GM18526 (cell line): ENCODE data around the gene ADM5.
A peak's percentile ranks its signal among the peaks of the same experiment; 100 is the strongest.

ENCODE experiments used
- POLR2A ChIP-seq: IDR thresholded peaks from 3 replicates; pipeline ENCODE4 v1.6.1; 2011; ENCODE audit not compliant: insufficient read length; ENCODE audit errors: extremely low read depth

The ADM5 gene

DNA sequence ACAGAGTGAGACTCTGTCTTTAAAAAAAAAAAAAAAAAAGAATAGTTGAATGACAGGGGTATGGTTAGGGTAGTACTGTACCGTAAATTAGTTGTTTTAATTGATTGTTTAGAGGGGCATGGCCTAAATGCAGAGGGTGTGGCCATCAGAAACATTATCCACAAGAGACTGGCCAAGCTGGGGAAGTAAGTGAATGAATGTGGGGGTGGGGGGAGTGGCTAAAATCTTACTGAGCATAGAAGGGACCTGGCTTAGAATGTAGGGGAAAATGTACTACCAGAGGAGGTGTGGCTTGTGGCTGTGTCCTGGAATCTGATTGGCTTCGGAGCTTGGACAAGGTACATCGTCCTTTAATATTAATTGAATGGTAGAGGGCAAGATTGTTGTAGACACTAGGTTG is 19.9 kb upstream of the ADM5 start:
- TF ChIP-seq POLR2A, result no peak

DNA sequence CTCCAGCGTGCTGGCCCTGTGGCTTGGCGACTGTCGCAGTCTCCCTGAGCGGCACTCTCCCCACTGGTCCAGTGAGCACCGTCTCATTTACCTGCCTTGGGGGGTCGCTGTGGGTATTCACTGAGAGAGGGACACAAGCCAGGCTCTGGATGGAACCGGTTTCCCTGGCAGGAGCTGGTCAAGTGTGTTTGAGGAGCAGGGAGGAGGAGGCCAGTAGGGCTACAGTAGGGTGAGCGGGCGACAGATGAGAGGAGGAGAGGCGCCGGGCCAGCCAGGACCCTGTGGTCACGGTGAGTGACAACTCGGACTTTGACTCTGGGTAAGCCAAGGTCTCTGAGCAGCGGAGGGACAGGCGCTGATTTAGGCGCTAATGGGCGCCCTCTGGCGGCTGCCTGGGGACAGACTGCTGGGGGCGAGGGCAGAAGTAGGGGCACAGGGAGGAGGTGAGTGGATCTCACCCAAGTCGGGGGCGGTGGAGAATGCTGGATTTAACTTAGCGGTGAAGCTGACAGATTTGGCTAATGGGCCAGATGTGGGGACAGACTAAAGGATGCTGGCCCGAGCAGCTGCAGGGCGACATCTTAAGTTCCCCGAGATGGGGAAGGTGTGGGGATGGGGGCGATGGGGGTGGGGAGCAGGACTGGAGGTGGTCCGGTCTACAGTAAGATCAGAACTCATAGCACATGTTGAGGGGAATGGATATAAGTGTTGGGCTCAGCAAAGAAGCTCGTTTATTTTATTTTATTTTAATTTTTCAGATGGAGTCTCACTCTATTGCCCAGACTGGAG is 17.1 kb upstream of the ADM5 start:
- TF ChIP-seq POLR2A, result no peak

DNA sequence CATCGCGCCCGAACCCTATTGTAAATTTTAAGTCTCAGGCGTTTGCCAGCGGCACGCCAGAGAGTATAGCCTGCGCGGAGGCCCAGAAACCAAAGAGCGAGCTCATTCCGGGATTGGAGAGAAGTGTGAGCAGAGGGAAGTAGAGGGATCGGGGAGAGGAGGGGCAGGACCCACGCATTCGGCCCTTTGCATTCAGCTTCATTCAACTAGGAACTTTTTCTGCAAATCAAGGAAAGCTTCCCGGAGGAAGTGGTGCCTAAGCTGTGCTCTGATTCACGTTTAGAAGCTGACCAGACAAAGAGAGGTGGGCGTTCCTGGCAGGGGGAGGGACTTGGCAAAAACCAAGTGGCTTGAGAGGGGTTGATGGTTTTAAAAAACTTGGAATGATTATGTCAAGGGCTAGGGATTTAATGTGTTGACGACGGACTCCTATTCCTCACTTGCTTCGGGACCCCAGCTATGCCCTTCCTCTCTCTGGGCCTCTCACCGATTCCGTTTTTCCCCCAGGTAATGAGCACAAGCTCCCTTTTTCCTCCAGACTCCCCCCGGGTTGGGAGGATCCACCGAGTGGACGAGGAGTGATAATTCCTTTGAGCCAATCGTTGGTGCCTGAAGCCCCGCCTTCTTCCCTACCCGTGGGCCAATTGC is 13.1 kb upstream of the ADM5 start:
- TF ChIP-seq POLR2A, result peak; percentile 90

DNA sequence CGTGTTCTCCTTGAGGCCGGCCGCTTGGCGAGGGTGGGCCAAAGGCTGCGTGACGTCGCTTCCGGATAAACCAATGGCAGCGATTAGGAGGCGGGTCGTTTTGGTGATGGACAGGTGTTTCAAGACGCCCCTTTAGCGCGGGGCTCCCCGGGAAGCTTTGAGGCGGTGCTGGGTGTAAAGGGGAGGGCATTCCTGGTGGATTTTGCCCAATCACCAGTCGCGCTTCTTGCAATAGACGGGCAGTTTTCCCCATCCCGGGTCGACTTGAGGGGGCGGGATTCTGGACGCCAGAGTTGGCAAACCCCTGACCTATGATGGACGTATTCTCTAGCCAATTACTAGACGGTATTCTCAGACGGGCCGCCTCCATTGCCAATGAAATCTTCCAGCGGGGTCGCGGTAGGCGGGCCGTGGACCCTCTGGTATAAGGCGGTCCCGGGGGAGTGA is 12.6 kb upstream of the ADM5 start:
- TF ChIP-seq POLR2A, result no peak

DNA sequence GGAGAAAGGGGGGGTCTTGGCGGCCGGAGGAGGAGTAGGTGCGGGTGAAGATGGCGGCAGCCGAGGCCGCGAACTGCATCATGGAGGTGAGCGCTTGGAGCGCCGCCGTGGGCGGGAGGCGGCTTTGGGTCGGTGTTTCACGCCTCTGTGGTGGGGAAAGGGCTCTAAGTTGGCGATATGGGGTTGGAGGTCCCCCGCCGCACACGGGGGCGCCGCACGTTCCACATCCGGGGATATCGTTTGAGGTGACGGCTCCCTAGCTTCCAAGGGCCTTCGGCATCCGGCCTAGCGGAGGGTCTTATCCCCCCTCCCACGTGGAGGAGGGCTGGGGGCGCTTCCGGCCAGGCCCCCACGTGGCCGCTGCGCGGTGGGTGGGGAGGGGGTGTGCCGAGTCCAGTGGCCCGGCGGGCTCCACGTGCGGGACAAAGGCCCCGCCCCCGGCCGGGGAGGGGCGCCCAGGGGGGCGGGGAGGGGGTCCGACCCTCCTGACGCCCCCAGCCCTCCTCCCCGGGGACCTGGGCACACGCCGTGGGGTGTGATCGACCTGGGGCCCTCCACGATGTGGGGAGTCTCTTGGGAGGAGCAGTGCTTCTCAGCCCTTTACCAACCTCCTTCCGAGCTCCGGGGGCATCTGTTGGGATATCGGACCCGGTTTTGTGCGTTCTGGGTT is 12.0 kb upstream of the ADM5 start, which contains the start of gene PRMT1:
Gene PRMT1 (plus strand): TSS at position 41 of the 670 bp plus-strand sequence. CDS start 10 bp downstream, at position 51.
- TF ChIP-seq POLR2A, result peak; percentile 88

DNA sequence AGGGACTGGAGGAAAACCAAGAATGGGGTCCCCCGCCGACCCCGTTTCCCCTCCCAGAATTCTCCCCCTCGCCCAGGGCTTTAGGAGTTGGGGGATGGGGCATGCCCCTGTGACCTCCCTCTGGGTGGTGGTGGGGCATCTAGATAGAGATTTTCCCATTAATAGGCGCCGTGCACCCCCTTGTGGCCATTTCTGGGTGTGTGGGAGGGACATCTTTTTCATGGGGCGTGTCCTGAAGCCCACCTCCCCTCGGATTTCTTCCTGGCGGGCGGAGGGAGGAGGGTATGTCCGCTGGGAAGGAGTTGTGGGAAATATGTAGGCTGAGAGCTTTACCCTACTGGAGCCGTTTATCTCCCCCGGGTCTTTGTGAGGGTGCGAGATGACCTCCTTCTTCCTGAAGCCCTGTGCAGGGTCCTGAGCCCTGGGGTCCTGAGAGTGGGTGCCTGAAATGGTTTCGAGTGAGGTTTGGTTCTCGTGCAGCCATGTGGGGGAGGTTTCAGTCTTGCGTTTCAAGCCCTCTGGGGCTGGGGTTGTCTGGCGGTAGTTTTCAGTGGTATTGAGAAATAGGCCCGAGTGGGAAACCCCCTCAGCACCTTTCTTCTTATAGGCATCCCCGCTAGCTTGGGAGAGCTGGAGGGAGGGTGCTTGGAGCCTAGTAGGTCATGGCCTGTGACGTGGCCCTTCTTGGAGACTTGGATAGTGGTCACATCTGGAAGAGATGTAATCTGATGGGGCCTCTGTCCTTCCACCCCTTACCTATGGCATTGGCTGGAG is 11.3 kb upstream of the ADM5 start:
- TF ChIP-seq POLR2A, result peak; percentile 40

DNA sequence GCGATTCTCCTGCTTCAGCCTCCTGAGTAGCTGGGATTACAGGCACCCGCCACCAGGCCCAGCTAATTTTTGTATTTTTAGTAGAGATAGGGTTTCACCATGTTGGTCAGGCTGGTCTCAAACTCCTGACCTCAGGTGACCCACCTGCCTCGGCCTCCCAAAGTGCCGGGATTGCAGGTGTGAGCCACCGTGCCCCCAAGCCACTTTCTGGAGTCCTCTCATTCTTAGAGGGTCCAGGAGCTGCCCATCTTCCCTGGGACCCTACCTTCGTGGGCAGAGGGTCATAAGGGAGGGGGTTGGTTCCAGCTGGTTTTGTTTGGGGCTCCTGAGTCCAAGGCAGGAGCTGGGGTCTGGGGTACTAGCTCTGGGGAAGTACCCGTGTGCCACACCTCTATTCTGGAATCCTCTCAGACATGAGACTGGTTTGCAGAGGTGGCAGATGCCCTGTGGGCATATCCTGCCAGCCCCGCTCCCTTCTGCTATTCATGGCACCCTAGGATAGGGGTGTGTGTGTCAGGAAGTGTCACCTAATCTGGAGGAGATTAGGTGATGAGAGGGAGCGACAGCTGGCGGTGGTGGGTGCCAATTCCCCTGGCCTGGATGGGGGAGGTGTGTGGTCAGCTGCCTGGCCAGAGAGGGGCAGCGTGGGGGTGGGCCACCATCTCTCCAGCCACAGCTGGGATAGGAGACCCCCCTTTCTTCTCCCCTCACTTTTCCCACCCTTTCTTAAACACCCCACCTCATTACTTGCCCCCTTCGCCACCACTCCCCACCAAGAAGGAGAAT is 10.2 kb upstream of the ADM5 start:
- no peak for TF ChIP-seq POLR2A

DNA sequence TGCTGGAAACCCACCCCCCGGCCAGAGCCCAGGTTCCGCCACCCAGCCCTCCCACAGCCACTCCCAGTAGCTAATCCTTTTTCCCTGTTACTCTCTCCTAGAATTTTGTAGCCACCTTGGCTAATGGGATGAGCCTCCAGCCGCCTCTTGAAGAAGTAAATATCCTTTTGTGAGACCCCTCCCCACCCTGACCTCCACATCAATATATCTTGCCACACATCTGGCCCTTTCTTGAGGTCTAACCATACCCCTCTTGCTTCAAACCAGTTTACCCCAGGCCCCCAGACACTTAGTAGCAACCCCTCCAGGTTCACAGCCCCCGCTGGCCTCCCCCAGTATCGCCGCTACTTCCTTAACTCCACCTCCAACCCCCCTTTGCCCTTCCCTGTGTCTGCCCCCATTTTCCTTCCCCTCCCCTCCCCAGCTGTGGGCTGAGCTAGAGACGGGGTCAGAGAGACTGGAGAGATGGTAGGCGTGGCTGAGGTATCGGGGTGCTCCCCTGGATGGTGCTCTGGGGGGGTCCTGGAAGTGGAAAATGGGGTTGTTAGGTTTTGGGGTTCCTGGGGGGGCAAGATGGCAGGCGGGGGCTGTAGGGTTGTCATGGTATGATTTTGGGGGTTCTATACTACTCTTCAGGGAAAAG is 9.5 kb upstream of the ADM5 start:
- no peak for TF ChIP-seq POLR2A

DNA sequence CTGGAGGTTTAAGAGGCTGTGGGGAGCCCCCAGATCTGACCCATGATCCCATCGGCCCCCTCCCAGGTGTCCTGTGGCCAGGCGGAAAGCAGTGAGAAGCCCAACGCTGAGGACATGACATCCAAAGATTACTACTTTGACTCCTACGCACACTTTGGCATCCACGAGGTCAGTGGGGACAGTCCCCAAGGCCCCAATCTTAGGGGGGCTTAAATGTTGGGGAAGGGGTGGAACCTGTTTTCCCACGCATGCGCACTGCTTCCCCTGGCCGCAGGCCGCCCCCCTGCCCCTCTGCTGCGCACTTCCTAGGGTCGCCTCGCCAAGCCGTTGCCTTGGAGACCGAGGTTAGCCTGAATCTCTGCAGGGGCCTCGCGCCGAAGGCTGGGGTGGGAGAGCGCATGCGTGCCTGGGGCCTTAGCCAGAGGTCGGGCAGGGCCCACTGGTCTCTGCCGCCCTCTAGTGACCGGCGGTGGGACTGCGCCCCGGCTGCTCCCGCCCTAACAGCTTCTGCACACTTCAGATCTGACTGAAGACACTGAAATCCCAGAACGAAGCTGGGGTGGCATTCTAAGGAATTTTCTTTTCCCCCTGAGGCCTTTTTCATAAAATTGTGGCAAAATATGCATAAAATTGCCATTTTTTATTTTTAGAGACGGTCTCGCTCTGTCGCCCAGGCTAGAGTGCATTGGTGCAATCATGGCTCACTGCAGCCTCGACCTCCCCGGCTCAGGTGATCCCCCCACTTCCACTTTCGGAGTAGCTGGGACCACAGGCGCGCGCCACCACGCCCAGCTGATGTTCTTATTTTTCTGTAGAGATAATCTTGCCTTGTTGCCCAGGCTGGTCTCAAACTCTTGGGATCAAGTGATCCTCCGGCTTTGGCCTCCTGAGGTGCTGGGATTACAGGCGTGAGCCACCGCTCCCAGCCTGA is 8.7 kb upstream of the ADM5 start:
- no peak for TF ChIP-seq POLR2A

DNA sequence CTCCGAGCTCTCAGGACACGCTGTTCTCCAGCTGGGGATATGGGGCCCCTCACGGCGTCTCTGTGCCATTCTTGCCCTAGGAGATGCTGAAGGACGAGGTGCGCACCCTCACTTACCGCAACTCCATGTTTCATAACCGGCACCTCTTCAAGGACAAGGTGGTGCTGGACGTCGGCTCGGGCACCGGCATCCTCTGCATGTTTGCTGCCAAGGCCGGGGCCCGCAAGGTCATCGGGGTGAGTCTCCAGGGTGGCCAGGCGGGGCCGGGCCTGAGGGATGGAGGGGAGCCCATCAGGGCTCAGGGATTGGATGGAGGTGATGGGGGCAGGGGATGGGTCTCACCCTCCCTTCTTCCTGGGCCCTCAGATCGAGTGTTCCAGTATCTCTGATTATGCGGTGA is 7.6 kb upstream of the ADM5 start:
- no peak for TF ChIP-seq POLR2A

DNA sequence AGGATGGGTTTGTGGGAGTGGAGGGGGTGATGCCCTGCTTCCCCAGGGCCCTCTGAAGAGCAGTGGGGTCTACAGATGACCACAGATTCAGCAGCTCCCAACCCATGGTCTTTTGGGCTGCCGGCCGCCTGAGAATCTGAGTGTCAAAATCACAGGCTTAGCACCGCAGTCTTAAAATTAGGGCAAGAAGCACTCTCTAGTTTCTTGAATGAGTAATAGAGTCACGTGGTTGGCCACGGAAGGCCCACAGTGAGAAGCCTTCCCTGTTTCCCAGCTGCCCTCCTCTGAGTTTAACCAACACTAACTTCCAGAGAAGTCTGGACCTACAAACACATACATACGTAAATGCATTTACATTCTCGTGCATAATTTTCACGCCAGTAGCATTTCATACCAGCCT is 7.1 kb upstream of the ADM5 start:
- no peak for TF ChIP-seq POLR2A

DNA sequence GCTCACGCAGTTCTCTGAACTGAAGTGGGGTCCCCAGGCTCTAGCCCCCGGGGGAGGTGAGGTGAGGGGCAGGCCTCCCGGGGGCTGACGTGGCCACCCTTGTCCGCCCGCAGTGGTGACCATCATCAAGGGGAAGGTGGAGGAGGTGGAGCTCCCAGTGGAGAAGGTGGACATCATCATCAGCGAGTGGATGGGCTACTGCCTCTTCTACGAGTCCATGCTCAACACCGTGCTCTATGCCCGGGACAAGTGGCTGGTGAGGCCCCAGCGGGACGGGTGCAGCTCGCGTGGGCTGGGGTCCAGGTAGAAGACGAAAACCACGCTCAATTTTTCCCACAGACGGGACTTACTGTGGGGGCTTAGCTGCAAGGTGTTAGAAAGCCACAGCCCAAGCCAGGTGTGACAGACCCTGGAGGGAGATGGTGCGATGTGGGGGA is 5.6 kb upstream of the ADM5 start:
- TF ChIP-seq POLR2A, result no peak
